Activated CD8-positive, alpha-beta memory T cell treated with anti-CD3 and anti-CD28 coated beads, Interleukin-2, amount 10 ng/mL, durations not matched to agents 7 days and 5 days (primary cell): ENCODE results near the gene SERPING1. TPM values are rescaled to one million over a fixed set of nuclear protein-coding genes. Genes with fewer than 3 reads are reported as not detected.
A peak's percentile ranks its signal among the peaks of the same experiment; 100 is the strongest.

Source experiments
- ATAC-seq: fragments of 150-1000 bp; cut with Tn5 transposase; one replicate; pipeline ENCODE4 v1.10.0; 2021; ENCODE audit warnings: moderate library complexity
- CTCF ChIA-PET: fragments of 350-600 bp; sonication (Branson Sonifier 250); formaldehyde crosslinking; loops from one replicate; lab custom pipeline; 2021; ENCODE audit warnings: antibody characterized with exemption; lab: Charles Lee
- DNase-seq: peaks from one replicate; pipeline ENCODE4 v3.0.0-alpha.2; 2020
- H3K27ac Mint-ChIP-seq: one replicate; pipeline ENCODE4 v1.8.0; 2021; ENCODE audit warnings: mild to moderate bottlenecking, mixed read lengths
- H3K27me3 Mint-ChIP-seq: one replicate; pipeline ENCODE4 v1.8.0; 2021; ENCODE audit warnings: mixed read lengths
- H3K36me3 Mint-ChIP-seq: one replicate; pipeline ENCODE4 v1.8.0; 2021; ENCODE audit warnings: mild to moderate bottlenecking, mixed read lengths
- H3K4me1 Mint-ChIP-seq: one replicate; pipeline ENCODE4 v1.8.0; 2021; ENCODE audit warnings: mixed read lengths
- H3K4me3 Mint-ChIP-seq: one replicate; pipeline ENCODE4 v1.8.0; 2021; ENCODE audit warnings: mild to moderate bottlenecking, moderate library complexity, mixed read lengths
- H3K9me3 Mint-ChIP-seq: one replicate; pipeline ENCODE4 v1.8.0; 2022; ENCODE audit warnings: low read depth, mixed read lengths
- total RNA-seq, 2 experiments: library from RNA; stranded (reverse); gene quantifications; one replicate each; pipeline ENCODE4 v1.2.3, GENCODE V29; 2021

The SERPING1 gene
- total RNA-seq, 2 experiments from 2014 or later, result not detected

- no peaks in the 10 kb centered on the region for H3K36me3 Mint-ChIP-seq
- H3K4me1 Mint-ChIP-seq, result peaks cover 5% of the 10 kb centered on the region
- H3K4me3 Mint-ChIP-seq, result no peak overlapping the region
- peaks cover 34% of the 10 kb centered on the region for H3K27me3 Mint-ChIP-seq
- DNase-seq (peak; percentile 44), ATAC-seq (no peak)
- no peaks in the 10 kb centered on the region for H3K9me3 Mint-ChIP-seq
- CTCF ChIA-PET, result interaction anchor here (0.7 to 2.8 kb wide), 9 partner anchors 17 to 148 kb away, joined by 3 to 12 read pairs (median 3); no protein-coding TSS in a partner anchor
- H3K27ac Mint-ChIP-seq, result no peak overlapping the region
These were observed 7.0 kb downstream of the SERPING1 start for GRCh38 chr11:57604296-57605027.

GRCh38 chr11:57605028-57605420, 7.5 kb downstream of the SERPING1 start:
- DNase-seq, result no peak
- H3K4me3 Mint-ChIP-seq, result no peak overlapping the region
- no peaks in the 10 kb centered on the region for H3K36me3 Mint-ChIP-seq
- CTCF ChIA-PET, result interaction anchor here (0.7 to 2.8 kb wide), 9 partner anchors 18 to 148 kb away, joined by 3 to 12 read pairs (median 3); no protein-coding TSS in a partner anchor
- H3K9me3 Mint-ChIP-seq, result no peaks in the 10 kb centered on the region
- ATAC-seq, result no peak
- peaks cover 32% of the 10 kb centered on the region for H3K27me3 Mint-ChIP-seq
- H3K27ac Mint-ChIP-seq, result no peak overlapping the region
- H3K4me1 Mint-ChIP-seq, result peaks cover 5% of the 10 kb centered on the region

GRCh38 chr11:57610170-57610569, 12.7 kb downstream of the SERPING1 start:
- no peaks in the 10 kb centered on the region for H3K36me3 Mint-ChIP-seq
- CTCF ChIA-PET, result interaction anchor here (1.3 kb wide), 2 partner anchors 9 to 35 kb away, joined by 3 to 4 read pairs; no protein-coding TSS in a partner anchor
- H3K27ac Mint-ChIP-seq, result no peak overlapping the region
- no peaks in the 10 kb centered on the region for H3K4me1 Mint-ChIP-seq
- peaks cover 50% of the 10 kb centered on the region for H3K27me3 Mint-ChIP-seq
- no peaks in the 10 kb centered on the region for H3K9me3 Mint-ChIP-seq
- H3K4me3 Mint-ChIP-seq, result no peak overlapping the region
- no peak for DNase-seq
- ATAC-seq, result no peak

GRCh38 chr11:57614234-57614772, 16.8 kb downstream of the SERPING1 start:
- DNase-seq, result no peak
- H3K4me1 Mint-ChIP-seq, result no peaks in the 10 kb centered on the region
- no peak overlapping the region for H3K4me3 Mint-ChIP-seq
- peaks cover 39% of the 10 kb centered on the region for H3K27me3 Mint-ChIP-seq
- H3K27ac Mint-ChIP-seq, result no peak overlapping the region
- ATAC-seq, result no peak
- no peaks in the 10 kb centered on the region for H3K36me3 Mint-ChIP-seq
- CTCF ChIA-PET, result no interaction called here
- H3K9me3 Mint-ChIP-seq, result peaks cover 2% of the 10 kb centered on the region

DNA sequence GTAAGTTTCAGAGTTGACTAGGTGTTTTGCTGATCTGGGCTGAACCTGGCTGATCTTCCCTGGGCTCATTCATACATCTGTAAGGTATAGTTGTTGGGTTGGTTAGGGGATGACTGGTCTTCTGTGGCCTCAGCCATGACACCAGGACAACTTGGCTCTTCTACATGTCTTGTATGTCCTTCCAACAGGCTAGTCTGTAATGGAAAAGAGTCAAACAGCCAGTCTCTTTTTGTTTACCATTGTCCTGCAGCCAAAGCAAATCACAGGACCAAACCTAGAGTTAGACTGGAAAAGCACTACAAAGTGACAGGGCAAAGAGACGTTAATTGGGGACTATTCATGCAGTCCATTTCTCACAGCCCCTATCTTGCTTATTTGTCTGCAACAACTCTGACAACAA, 17.8 kb downstream of the SERPING1 start:
- Mint-ChIP-seq H3K27ac (no peak overlapping the region), H3K9me3 (peaks cover 3% of the 10 kb centered on the region), H3K4me3 (no peak overlapping the region), H3K36me3 (no peaks in the 10 kb centered on the region), H3K27me3 (peaks cover 33% of the 10 kb centered on the region), H3K4me1 (no peaks in the 10 kb centered on the region)
- DNase-seq, result no peak
- CTCF ChIA-PET, result no interaction called here
- ATAC-seq, result no peak

DNA sequence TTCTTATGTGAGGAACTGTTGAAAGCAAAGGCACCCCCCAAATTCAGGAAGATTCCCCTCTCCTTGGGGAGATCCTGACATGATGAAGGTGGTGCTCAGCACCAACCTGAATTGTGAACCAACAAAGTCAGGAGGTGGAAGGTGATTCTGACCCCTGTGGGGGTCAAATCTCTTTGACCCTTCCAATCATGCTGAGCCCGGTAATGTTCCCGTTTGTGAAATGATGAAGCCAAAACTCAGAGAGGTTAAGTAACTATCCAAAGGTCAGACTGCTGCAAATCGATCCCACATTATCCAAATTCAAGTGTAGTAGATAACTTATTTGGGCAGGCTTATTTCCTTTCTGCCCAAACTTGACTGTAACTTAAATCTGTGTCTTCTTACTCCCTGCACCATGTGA, 19.1 kb downstream of the SERPING1 start:
- no peak overlapping the region for H3K27ac Mint-ChIP-seq
- H3K4me3 Mint-ChIP-seq, result no peak overlapping the region
- CTCF ChIA-PET, result no interaction called here
- no peaks in the 10 kb centered on the region for H3K4me1 Mint-ChIP-seq
- ATAC-seq (no peak), DNase-seq (no peak)
- no peaks in the 10 kb centered on the region for H3K36me3 Mint-ChIP-seq
- H3K9me3 Mint-ChIP-seq, result peaks cover 3% of the 10 kb centered on the region
- H3K27me3 Mint-ChIP-seq, result peaks cover 24% of the 10 kb centered on the region

- peaks cover 16% of the 10 kb centered on the region for H3K27me3 Mint-ChIP-seq
- no peaks in the 10 kb centered on the region for H3K36me3 Mint-ChIP-seq
- ATAC-seq (no peak), DNase-seq (no peak)
- H3K4me1 Mint-ChIP-seq, result no peaks in the 10 kb centered on the region
- H3K9me3 Mint-ChIP-seq, result peaks cover 3% of the 10 kb centered on the region
- no peak overlapping the region for H3K4me3 Mint-ChIP-seq
- CTCF ChIA-PET, result no interaction called here
- H3K27ac Mint-ChIP-seq, result no peak overlapping the region
These were observed 21.0 kb downstream of the SERPING1 start for GRCh38 chr11:57618438-57618837.

GRCh38 chr11:57619331-57619730, 21.8 kb downstream of the SERPING1 start:
- CTCF ChIA-PET, result interaction anchor here (0.7 kb wide), 1 partner anchor 901 kb away, joined by 3 read pairs; no protein-coding TSS in a partner anchor
- H3K27me3 Mint-ChIP-seq, result peaks cover 15% of the 10 kb centered on the region
- H3K36me3 Mint-ChIP-seq, result no peaks in the 10 kb centered on the region
- no peak overlapping the region for H3K4me3 Mint-ChIP-seq
- ATAC-seq (no peak), DNase-seq (no peak)
- H3K4me1 Mint-ChIP-seq, result no peaks in the 10 kb centered on the region
- no peak overlapping the region for H3K27ac Mint-ChIP-seq
- H3K9me3 Mint-ChIP-seq, result peaks cover 3% of the 10 kb centered on the region

- no peak overlapping the region for H3K27ac Mint-ChIP-seq
- H3K9me3 Mint-ChIP-seq, result peaks cover 3% of the 10 kb centered on the region
- no peaks in the 10 kb centered on the region for H3K36me3 Mint-ChIP-seq
- no peak for DNase-seq
- no peaks in the 10 kb centered on the region for H3K4me1 Mint-ChIP-seq
- peaks cover 9% of the 10 kb centered on the region for H3K27me3 Mint-ChIP-seq
- CTCF ChIA-PET, result interaction anchor here (1.0 to 1.5 kb wide), 2 partner anchors 16 to 21 kb away, joined by 3 read pairs; no protein-coding TSS in a partner anchor
- ATAC-seq, result no peak
- H3K4me3 Mint-ChIP-seq, result no peak overlapping the region
These were observed 23.0 kb downstream of the SERPING1 start for GRCh38 chr11:57620467-57620866.

DNA sequence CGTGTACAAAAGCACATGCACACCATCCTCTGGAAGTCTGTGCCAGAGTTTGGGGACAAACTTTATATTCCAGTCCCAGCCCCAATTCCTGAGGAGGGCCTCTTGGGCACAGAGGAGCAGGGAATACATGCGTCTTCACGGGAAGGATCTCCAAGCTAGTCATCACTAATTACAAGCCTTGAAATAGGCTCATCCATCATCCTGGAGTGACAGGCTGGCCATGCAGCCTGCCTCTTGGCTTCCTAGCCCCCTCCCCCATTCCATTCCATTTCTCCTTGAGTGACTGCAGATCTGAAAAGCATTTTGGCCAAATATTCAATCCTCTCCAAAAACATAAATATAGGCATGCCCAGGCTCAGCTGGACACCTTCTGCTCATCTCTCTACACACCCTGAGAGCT, 24.8 kb downstream of the SERPING1 start:
- CTCF ChIA-PET, result interaction anchor here (1.1 kb wide), 1 partner anchor 23 kb away, joined by 4 read pairs; no protein-coding TSS in a partner anchor

DNA sequence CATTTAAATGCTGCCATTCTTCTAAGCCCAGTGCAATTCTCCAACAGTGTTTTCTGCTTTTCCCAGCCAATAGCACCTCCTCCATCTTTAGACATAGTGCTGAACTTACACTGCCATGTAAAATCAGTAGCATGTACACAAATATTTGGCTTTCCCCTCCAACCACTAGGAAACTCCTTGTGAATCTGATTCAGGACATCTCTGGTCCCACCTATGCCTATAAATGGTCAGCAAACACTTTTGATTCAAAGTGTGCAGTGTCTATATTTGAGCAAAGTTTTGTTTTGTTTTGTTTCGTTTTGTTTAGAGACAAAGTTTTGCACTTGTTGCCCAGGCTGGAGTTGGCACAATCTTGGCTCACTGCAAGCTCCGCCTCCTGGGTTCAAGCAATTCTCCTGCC, 27.4 kb downstream of the SERPING1 start:
- Mint-ChIP-seq H3K9me3 (no peaks in the 10 kb centered on the region), H3K36me3 (no peaks in the 10 kb centered on the region), H3K4me1 (no peaks in the 10 kb centered on the region), H3K27me3 (peaks cover 7% of the 10 kb centered on the region), H3K4me3 (no peak overlapping the region), H3K27ac (no peak overlapping the region)
- no peak for ATAC-seq
- CTCF ChIA-PET, result interaction anchor here (1.4 kb wide), 1 partner anchor 15 kb away, joined by 4 read pairs; no protein-coding TSS in a partner anchor
- no peak for DNase-seq

More for the DNA sequence above, 24.8 kb downstream of the SERPING1 start:
- no peak for DNase-seq
- no peaks in the 10 kb centered on the region for H3K36me3 Mint-ChIP-seq
- no peak overlapping the region for H3K27ac Mint-ChIP-seq
- ATAC-seq, result no peak
- no peaks in the 10 kb centered on the region for H3K4me1 Mint-ChIP-seq
- peaks cover 3% of the 10 kb centered on the region for H3K9me3 Mint-ChIP-seq
- H3K27me3 Mint-ChIP-seq, result no peaks in the 10 kb centered on the region
- no peak overlapping the region for H3K4me3 Mint-ChIP-seq

DNA sequence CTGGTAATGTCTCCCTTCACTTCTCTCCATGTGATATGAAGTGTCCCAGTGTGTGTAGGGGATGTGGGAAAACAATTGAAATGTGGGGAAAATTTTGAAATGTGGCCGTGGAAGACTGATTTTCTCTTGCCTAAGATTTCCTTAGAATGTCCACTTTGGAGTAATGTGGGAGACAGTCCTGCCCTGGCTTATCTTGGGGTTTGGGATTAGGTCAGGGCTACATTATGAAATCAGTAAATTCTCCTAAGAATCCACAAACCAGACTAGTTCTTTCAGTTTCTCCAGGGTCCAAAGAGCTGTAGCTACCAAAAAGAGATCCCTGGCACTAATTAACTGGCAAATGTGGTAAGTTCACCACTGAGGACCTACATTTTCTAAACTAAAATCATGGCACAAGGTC, 29.4 kb downstream of the SERPING1 start:
- Mint-ChIP-seq H3K4me3 (no peak overlapping the region), H3K27me3 (peaks cover 17% of the 10 kb centered on the region), H3K27ac (no peak overlapping the region), H3K4me1 (no peaks in the 10 kb centered on the region), H3K36me3 (no peaks in the 10 kb centered on the region), H3K9me3 (no peaks in the 10 kb centered on the region)
- CTCF ChIA-PET, result interaction anchor here (1.9 kb wide), 1 partner anchor 15 kb away, joined by 5 read pairs; no protein-coding TSS in a partner anchor
- no peak for ATAC-seq
- no peak for DNase-seq

DNA sequence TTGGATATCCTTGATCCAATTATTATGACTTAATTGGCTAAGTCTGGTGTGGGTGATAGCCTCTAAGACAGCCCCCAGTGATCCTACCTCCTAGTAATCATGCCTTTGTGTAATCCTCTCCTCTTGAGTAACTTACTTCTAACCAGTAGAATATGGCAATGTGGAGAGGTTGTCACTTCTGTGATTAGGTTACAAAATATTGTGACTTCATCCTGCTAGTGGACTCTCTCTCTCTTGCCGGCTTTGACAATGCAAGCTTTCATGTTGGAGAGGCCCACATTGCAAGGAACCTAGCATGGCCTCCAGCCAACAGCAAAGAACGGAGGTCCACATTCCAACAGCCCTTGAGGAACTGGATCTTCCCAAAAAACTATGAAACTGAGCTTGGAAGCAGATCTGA, 32.7 kb downstream of the SERPING1 start:
- no peak for DNase-seq
- peaks cover 37% of the 10 kb centered on the region for H3K27me3 Mint-ChIP-seq
- H3K9me3 Mint-ChIP-seq, result no peaks in the 10 kb centered on the region
- ATAC-seq, result no peak
- no peaks in the 10 kb centered on the region for H3K4me1 Mint-ChIP-seq
- no peak overlapping the region for H3K27ac Mint-ChIP-seq
- CTCF ChIA-PET, result interaction anchor here (0.8 to 2.1 kb wide), 3 partner anchors 10 to 86 kb away, joined by 3 to 8 read pairs (median 4); no protein-coding TSS in a partner anchor
- no peak overlapping the region for H3K4me3 Mint-ChIP-seq
- no peaks in the 10 kb centered on the region for H3K36me3 Mint-ChIP-seq
